Colonic mucosa (tissue), 4 donors: ENCODE measurements around the gene SLC39A12. TPM values are rescaled to one million over a fixed set of nuclear protein-coding genes. Genes with fewer than 3 reads are reported as not detected.

Experiments
- DNase-seq: peaks from one replicate; pipeline ENCODE4 v3.0.0-alpha.2; 2020
- H3K27ac ChIP-seq: fragments of 200-600 bp; one replicate; pipeline ENCODE4 v1.8.0; 2021
- H3K27me3 ChIP-seq: fragments of 200-600 bp; one replicate; pipeline ENCODE4 v1.8.0; 2021
- H3K36me3 ChIP-seq: fragments of 200-600 bp; one replicate; pipeline ENCODE4 v1.8.0; 2021
- H3K4me1 ChIP-seq: fragments of 200-600 bp; one replicate; pipeline ENCODE4 v1.8.0; 2021; ENCODE audit warnings: mild to moderate bottlenecking
- H3K4me3 ChIP-seq: fragments of 200-600 bp; one replicate; pipeline ENCODE4 v1.8.0; 2021
- H3K9ac ChIP-seq, 2 donors: one replicate each; pipeline ENCODE4 v1.7.0; 2013; ENCODE audit warnings: control low read depth in 2 of 2, low read depth in 2 of 2, low read length in 2 of 2
- H3K9me3 ChIP-seq: fragments of 200-600 bp; one replicate; pipeline ENCODE4 v1.8.0; 2021
- intact Hi-C: fragments of 100-400 bp; cut with DNase I; formaldehyde crosslinking; loops from one replicate; pipeline ENCODE4 v1.14.1; 2022
- total RNA-seq, 2 donors: library from RNA; stranded (reverse); fragmentation: NEBNext Ultra II Directional in 1 of 2; extraction: Animal tissue kit (Norgen Biotek cat#: 25700) in 1 of 2; gene quantifications; one replicate each; pipeline ENCODE4 v1.2.1, GENCODE V29; 2021
- TF ChIP-seq, protein P1 (sequence below): fragments of 200-600 bp; IDR thresholded peaks from one replicate; pipeline ENCODE4 v1.8.0; 2022; ENCODE audit warnings: antibody characterized with exemption, mild to moderate bottlenecking
- donor health status: healthy.
- donor health status: DM: no; HTN: no; CAD: no.
- donor health status: DM: no; HTN: no; CAD: no.

SLC39A12 gene
- total RNA-seq, 2 donors from 2014 or later = 0.13 to 0.15 TPM

GRCh38 chr10:17910125-17910789 is 41.5 kb upstream of the SLC39A12 start:
- H3K4me3 ChIP-seq = no peak overlapping the region
- H3K9me3 ChIP-seq = no peaks in the 10 kb centered on the region
- H3K9ac ChIP-seq = no peak overlapping the region
- DNase-seq = peak; percentile 61
- H3K4me1 ChIP-seq = no peaks in the 10 kb centered on the region
- TF ChIP-seq, protein P1, sequence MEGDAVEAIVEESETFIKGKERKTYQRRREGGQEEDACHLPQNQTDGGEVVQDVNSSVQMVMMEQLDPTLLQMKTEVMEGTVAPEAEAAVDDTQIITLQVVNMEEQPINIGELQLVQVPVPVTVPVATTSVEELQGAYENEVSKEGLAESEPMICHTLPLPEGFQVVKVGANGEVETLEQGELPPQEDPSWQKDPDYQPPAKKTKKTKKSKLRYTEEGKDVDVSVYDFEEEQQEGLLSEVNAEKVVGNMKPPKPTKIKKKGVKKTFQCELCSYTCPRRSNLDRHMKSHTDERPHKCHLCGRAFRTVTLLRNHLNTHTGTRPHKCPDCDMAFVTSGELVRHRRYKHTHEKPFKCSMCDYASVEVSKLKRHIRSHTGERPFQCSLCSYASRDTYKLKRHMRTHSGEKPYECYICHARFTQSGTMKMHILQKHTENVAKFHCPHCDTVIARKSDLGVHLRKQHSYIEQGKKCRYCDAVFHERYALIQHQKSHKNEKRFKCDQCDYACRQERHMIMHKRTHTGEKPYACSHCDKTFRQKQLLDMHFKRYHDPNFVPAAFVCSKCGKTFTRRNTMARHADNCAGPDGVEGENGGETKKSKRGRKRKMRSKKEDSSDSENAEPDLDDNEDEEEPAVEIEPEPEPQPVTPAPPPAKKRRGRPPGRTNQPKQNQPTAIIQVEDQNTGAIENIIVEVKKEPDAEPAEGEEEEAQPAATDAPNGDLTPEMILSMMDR = peak; percentile 45
- no peaks in the 10 kb centered on the region for H3K27me3 ChIP-seq
- no peaks in the 10 kb centered on the region for H3K36me3 ChIP-seq
- intact Hi-C loops = loop anchor here (10.0 kb wide), 1 partner anchor 195 kb away; no protein-coding TSS in a partner anchor
- no peak overlapping the region for H3K27ac ChIP-seq

DNA sequence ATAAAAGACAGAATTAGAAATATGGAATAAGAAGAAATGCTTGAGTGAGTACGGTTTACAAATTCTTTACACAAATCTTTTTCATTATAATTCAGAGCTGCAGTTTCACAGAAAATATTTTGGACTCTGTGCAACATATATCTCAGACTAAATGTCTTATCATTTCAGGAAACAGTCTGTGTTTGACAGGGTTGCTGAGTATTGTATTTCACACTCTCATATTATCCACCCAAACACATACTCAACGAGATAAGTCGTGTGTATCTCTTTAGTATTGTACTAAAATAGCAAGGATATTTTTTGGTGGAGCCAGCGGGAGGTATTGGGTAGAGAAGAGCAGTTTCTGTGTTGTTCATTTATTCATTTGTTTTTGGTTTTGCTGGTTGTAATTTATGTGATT is 39.0 kb upstream of the SLC39A12 start:
- DNase-seq = no peak
- no peak overlapping the region for H3K9ac ChIP-seq
- intact Hi-C loops = loop anchor here (10.0 kb wide), 1 partner anchor 192 kb away; no protein-coding TSS in a partner anchor

DNA sequence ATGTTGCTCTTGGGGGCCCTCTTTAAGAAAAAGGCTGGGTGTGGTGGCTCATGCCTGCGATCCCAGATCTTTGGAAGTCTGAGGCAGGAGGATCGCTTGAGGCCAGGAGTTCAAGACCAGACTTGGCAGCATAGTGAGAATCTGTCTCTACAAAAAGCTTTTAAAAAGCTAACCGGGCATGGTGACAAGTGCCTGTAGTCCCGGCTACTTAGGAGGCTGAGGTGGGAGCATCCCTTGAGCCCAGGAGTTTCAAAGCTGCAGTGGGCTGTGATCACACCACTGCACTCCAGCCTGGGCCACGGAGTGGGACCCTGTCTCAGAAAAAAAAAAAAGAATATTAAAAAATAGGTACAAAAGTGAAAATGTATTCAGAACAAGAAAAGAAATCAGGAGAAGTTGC is 38.1 kb upstream of the SLC39A12 start:
- H3K9ac ChIP-seq = no peak overlapping the region
- intact Hi-C loops = loop anchor here (10.0 kb wide), 1 partner anchor 191 kb away; no protein-coding TSS in a partner anchor
- no peaks in the 10 kb centered on the region for H3K27me3 ChIP-seq
- H3K27ac ChIP-seq = no peak overlapping the region
- DNase-seq = no peak
- H3K9me3 ChIP-seq = no peaks in the 10 kb centered on the region
- no peaks in the 10 kb centered on the region for H3K4me1 ChIP-seq
- no peak overlapping the region for H3K4me3 ChIP-seq
- TF ChIP-seq, protein P1 = no peak
- H3K36me3 ChIP-seq = no peaks in the 10 kb centered on the region

More for the DNA sequence above, 39.0 kb upstream of the SLC39A12 start:
- H3K4me3 ChIP-seq = no peak overlapping the region
- H3K27me3 ChIP-seq = no peaks in the 10 kb centered on the region
- TF ChIP-seq, protein P1 = no peak
- no peak overlapping the region for H3K27ac ChIP-seq
- H3K4me1 ChIP-seq = no peaks in the 10 kb centered on the region
- no peaks in the 10 kb centered on the region for H3K9me3 ChIP-seq
- H3K36me3 ChIP-seq = no peaks in the 10 kb centered on the region

DNA sequence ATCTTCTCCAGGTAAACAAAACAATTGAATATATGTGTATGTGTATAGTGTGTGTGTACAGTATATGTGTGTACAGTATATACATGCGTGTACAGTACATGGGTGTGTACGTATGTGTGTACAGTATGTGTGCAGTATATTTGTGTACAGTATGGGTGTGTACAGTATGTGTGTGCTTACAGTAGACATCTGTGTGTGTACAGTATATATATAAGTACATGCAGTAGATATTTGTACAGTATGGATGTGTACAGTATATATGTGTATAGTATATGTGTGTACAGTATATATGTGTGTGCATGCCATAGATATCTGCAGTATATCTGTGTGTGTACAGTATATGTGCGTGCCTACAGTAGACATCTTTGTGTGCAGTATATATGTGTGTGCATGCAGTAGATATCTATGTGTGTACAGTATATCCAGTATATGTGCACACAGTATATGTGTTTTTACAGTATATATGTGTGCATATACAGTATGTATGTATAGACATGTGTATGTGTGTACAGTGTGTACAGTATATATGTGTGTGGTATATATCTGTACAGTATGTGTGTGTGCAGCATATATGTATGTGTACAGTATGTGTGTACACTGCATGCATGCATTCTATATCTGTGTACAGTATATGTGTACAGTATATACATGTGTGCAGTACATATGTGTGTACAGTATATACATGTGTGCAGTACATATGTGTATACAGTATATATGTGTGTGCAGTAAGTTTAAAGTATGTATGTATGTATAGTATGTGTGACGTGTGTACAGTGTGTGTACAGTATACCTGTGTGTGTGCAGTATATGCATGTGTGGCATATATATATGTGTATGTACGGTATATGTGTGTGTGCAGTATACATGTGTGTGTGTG is 37.3 kb upstream of the SLC39A12 start:
- Histone ChIP-seq H3K9me3 (no peaks in the 10 kb centered on the region), H3K27ac (no peak overlapping the region), H3K4me3 (no peak overlapping the region), H3K4me1 (no peaks in the 10 kb centered on the region), H3K27me3 (no peaks in the 10 kb centered on the region), H3K36me3 (no peaks in the 10 kb centered on the region), H3K9ac (no peak overlapping the region)
- intact Hi-C loops = loop anchor here (10.0 kb wide), 1 partner anchor 190 kb away; no protein-coding TSS in a partner anchor
- no peak for DNase-seq
- TF ChIP-seq, protein P1 = no peak

DNA sequence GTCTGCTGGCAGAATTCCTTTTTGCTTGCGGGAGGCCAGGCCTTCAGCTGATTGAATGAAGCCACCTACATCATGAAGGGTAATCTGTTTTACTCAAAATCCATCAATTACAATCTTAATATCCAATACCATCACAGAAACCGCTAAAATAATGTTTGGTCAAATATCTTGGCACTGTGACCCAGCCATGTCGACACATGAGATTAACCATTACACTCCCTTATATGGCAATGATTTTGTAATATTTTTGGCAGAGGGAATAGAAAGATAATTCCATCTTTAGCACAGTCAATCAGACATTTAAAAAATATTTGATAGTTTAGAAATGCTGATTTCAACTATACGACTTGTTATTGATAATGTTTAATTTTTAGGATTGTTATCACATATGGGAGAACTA is 36.5 kb upstream of the SLC39A12 start:
- no peak overlapping the region for H3K27ac ChIP-seq
- H3K36me3 ChIP-seq = no peaks in the 10 kb centered on the region
- intact Hi-C loops = loop anchor here (10.0 kb wide), 1 partner anchor 190 kb away; no protein-coding TSS in a partner anchor
- no peak for DNase-seq
- H3K9ac ChIP-seq = no peak overlapping the region
- H3K9me3 ChIP-seq = no peaks in the 10 kb centered on the region
- H3K4me1 ChIP-seq = no peaks in the 10 kb centered on the region
- H3K27me3 ChIP-seq = no peaks in the 10 kb centered on the region
- H3K4me3 ChIP-seq = no peak overlapping the region
- TF ChIP-seq, protein P1 = no peak
